GM10847 (cell line): ENCODE data around the gene NUDT3.

Experiments
- POLR2A ChIP-seq: IDR thresholded peaks from 2 replicates; pipeline ENCODE4 v1.6.1; 2011; ENCODE audit not compliant: insufficient read length; ENCODE audit errors: extremely low read depth

Gene NUDT3

GRCh38 chr6:34338377-34338776 lies 54.1 kb downstream of the NUDT3 start:
- no peak for TF ChIP-seq POLR2A

DNA sequence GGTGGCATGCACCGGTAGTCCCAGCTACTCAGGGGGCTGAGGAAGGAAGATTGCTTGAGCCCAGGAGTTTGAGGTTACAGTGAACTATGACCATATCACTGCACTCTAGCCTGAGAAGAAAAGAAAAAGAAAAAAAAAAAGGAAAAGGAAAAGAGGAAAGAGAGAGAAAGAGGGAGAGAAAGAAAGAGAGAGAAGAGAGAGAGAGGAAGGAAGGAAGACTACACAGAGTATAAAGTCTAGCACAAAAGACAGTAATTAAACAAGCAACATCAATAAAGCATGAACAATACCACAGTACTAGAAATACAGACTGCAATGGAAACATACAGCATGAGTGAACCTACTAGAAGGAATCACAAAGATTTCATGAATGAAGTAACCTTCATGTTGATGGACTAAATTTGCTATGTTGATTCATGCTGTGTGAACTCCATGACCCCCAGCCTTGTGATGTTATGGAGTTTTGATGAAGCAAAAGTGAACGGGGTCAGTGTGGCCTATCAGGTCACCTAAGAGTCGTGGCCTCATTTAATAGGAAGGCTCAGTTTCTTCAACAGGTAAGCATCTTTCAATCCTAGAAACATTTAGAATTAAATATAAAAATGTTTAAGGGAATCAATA lies 57.6 kb downstream of the NUDT3 start:
- TF ChIP-seq POLR2A = no peak

DNA sequence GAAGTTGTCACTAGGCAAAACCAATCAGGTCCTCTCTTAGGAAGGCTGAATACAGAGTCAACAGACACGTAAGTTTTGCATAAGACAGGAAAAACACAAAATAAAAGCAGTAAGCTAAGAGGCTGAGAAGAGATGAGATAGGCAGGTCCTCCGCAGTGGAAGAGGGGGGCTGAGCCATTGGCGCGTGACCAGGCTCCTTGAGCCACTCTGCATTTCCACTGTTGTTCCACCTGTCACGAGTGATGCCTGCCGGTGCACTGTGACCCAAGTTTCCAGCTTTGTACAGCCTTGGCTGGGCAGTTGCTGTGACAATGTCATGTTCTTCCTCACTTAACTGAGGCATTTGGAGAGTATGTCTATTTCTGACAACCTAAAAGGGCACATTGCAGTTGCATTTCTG lies 58.6 kb downstream of the NUDT3 start:
- TF ChIP-seq POLR2A = no peak

DNA sequence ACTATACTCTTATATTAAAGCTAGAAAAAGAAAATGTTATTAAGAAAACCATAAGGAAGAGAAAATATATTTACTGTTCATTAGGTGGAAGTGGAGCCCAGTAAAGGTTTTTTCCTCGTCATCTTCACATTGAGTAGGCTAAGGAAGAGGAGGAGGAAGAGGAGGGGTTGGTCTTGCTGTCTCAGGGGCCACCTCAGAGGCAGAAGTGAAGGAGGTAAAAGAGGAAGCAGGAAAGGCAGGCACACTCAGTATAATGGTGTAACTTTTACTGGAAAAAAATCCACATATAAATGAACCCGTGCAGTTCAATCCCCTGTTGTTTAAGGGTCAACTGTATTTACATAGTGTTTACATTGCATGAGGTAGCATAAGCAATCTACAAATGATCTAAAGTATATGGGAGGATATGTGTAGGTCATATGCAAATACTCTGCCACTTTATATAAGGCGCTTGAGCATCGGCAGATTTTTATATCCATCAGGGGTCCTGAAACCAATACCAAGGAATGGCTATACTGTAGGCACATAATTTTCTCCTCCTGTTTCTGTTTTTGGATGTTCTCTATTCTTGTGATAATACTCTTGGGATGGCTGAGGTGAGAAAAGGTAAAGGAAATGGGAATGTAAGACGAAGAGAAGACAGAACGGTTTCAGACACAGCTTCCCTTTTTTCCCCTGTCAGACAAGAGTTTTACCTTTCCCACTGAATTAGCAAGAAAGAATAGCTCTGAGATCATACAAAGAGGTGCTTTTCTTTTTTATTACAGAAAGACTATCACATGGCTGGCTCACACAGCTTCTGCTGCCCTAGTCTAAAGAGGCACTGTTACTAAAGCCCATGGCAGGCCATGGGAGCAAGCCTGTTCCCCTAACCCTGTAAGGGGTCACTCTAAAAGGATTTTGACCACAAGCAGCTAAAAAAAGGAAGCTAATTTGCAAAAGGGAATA lies 59.9 kb downstream of the NUDT3 start:
- no peak for TF ChIP-seq POLR2A

DNA sequence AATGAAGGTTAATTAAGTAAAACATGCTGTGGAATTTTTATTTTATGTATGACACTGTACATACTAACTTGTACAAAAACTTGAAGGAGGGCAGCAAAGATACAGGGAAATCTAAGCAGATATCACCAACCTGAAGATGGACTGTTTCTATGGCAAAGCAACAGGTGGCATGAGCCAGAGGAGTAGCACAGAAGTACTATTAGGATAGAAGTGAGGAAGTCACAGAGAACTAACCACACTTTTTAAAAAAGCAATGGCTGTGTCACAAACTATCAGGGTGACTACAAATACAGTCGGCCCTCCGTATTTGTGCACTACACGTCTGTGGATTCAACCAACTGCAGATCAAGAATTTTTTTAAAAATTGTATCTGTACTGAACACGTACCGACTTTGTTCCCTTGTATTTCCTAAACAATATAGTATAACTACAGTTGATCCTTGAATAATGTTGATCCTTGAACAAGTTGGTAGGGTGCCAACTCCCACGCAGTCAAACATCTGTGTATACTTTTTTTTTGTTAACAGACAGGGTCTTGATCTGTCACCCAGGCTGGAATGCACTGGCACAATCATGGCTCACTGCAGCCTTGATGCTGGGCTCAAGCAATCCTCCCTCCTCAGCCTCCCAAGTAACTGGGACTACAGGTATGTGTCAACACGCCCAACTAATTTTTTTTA lies 61.0 kb downstream of the NUDT3 start:
- no peak for TF ChIP-seq POLR2A

- no peak for TF ChIP-seq POLR2A
These were observed 63.5 kb downstream of the NUDT3 start for GRCh38 chr6:34328969-34329368.

- no peak for TF ChIP-seq POLR2A
These were observed 66.8 kb downstream of the NUDT3 start for GRCh38 chr6:34325633-34326032.

GRCh38 chr6:34324738-34325444 lies 67.6 kb downstream of the NUDT3 start:
- no peak for TF ChIP-seq POLR2A

DNA sequence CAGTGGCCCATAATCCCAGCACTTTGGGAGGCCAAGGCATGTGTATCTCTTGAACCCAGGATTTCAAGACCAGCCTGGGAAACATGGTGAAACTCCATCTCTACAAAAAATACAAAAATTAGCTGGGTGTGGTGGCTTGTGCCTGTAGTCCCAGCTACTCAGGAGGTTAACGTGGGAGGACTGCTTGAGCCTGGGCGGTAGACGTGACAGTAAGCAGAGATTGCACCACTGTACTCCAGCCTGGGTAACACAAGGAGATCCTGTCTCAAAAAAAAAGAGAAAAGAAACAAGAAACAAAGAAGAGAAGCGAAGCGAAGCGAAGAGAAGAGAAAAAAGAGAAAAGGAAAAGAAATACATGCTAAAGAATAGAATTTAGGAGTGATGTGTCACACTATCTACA lies 69.2 kb downstream of the NUDT3 start:
- TF ChIP-seq POLR2A = no peak

- TF ChIP-seq POLR2A = no peak
These were observed 69.7 kb downstream of the NUDT3 start for GRCh38 chr6:34322732-34323131.

GRCh38 chr6:34321821-34322220 lies 70.6 kb downstream of the NUDT3 start:
- no peak for TF ChIP-seq POLR2A

GRCh38 chr6:34319471-34319885 lies 73.0 kb downstream of the NUDT3 start:
- TF ChIP-seq POLR2A = no peak

DNA sequence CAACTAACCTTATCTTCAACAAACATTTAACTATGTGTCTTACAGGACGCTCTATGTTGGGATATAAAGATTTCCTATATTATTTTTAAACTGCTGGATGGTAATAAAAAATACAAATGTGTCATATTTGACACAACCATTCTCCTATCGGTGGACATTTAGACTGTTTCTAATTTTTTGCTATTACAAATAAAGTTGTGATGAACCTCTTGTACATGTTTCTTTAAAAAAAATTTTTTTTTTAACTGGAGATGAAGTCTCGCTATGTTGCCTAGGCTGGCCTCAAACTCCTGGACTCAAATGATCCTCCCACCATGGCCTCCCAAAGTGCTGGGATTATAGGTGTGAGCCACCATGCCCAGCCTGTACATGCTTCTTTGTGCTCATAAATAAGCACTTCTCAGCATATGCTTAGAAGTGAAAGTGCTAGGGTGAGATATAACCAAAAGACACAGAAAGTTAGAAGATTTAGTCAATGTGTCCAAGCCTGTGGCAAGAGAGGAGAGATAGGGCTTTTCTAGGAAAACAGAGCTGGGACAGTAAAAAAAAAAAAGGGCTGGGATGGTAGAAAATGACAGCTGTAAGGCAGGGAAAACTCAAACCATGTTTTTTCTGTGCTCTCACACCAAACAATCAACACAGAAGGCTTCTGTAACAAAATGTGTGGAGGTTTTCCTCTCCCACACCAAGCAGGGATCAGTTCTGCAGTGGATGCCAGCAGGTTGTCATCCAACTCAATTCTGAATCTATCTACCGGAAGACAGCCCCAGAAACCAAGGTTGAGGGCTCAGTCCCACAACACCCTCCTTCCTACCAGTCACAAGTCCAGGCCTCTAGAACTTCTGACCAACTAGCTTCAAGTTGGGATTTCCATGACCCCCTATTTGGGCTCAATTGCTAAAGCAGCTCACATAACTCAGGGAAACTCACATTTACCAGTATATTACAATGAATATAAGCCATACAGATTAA lies 73.7 kb downstream of the NUDT3 start:
- no peak for TF ChIP-seq POLR2A

DNA sequence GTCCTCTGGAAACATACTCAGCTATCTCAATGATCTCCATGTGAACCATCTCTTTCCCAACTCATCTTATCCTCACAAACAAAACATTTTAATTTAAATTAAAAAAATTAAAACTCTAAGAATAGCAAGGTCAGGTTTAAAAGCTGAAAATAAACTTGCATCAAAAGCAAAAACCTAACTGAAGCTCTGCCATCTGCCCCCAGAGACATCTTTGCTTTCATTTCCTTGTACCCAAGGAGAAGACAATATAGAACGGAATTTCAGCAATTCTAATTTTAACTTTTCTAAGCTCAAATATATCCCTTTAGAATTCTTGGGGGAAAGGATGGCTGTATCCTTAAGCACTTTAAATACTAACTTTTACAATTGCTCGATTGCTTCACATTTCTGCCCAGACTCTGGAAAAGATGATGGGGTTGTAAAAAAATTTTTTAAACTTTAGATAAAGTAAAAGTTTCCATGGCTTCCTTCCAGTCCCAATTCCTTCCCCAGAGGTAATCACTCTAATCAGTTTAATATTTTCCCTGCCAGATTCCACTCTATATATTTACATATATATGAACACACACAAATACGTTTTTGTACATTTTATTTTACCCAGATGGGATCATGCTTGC lies 74.5 kb downstream of the NUDT3 start:
- TF ChIP-seq POLR2A = no peak
